ENCODE data around the gene CUL3. TPM values are rescaled to one million over a fixed set of nuclear protein-coding genes. Genes with fewer than 3 reads are reported as not detected.

The CUL3 gene
- total RNA-seq, 1 experiment from 2014 or later = 114 TPM

- Histone ChIP-seq H3K4me1 (ENCODE audit: insufficient read depth, low read length) (peaks cover 3% of the 10 kb centered on the region; the same call in 1 of the 2 replicates), H2AK5ac (ENCODE audit: insufficient read length, low read length) (no peak overlapping the region), H2BK15ac (ENCODE audit: low read depth, low read length) (no peak overlapping the region), H3T11ph (ENCODE audit: low read length) (no peak overlapping the region), H3K4me2 (ENCODE audit: insufficient read depth, insufficient read length, low read length) (no peak overlapping the region), H2BK12ac (ENCODE audit: insufficient read length, low read depth, low read length) (no peak overlapping the region), H3K79me1 (ENCODE audit: insufficient read depth, low read depth, low read length, poor library complexity, severe bottlenecking) (peaks cover 9% of the 10 kb centered on the region), H3K14ac (ENCODE audit: insufficient read depth, low read length) (no peak overlapping the region), H2BK5ac (ENCODE audit: insufficient read length, low read length) (no peak overlapping the region), H3K23ac (ENCODE audit: insufficient read length, low read depth, low read length) (no peak overlapping the region), H4K5ac (ENCODE audit: insufficient read length, low read depth, low read length) (no peak overlapping the region), H3K56ac (ENCODE audit: insufficient read length, low read depth, low read length) (no peak overlapping the region), H3K23me2 (ENCODE audit: insufficient read length, low read depth, low read length, poor library complexity, severe bottlenecking) (no peaks in the 10 kb centered on the region), H3K27ac (ENCODE audit: insufficient read length, low read depth, low read length) (no peak overlapping the region), H3K27me3 (ENCODE audit: insufficient read depth, low read length) (no peaks in the 10 kb centered on the region), H2BK120ac (ENCODE audit: low read depth, low read length, poor library complexity, severe bottlenecking) (no peak overlapping the region), H3K18ac (ENCODE audit: insufficient read length, low read depth, low read length) (no peak overlapping the region), H3K79me2 (ENCODE audit: insufficient read depth, low read length) (peaks cover 27% of the 10 kb centered on the region), H3K4ac (ENCODE audit: low read depth, low read length) (no peak overlapping the region), H3K9me3 (ENCODE audit: control insufficient read depth, low read depth, low read length) (no peaks in the 10 kb centered on the region), H2BK20ac (ENCODE audit: low read depth, low read length, poor library complexity, severe bottlenecking) (no peak overlapping the region), H4K91ac (ENCODE audit: insufficient read length, low read depth, low read length) (no peak overlapping the region), H3K9ac (ENCODE audit: extremely low read depth, insufficient read length, low read length) (no peak overlapping the region), H2AFZ (ENCODE audit: low read length) (no peak overlapping the region), H4K20me1 (ENCODE audit: control insufficient read depth, insufficient read depth, insufficient read length) (no peaks in the 10 kb centered on the region), H4K8ac (replicated peaks; ENCODE audit: insufficient read length, low read depth, low read length) (no peak overlapping the region)
- Mint-ChIP-seq H3K36me3 (ENCODE audit: insufficient read depth in 1 of 3, low read depth in 3 of 3) (peaks cover 0 to 3% (median 0%) of the 10 kb centered on the region in 3 experiments; a peak in 3 of 7 replicates), H3K27ac (no peak overlapping the region), H3K9me3 (no peaks in the 10 kb centered on the region), H3K4me1 (peaks cover 9 to 13% of the 10 kb centered on the region in 2 experiments), H3K27me3 (ENCODE audit: low read depth) (no peaks in the 10 kb centered on the region), H3K4me3 (no peak overlapping the region)
- TF ChIP-seq CTCF (conservative IDR thresholded peaks at IDR 0.05) = no peak
- DNase-seq = no peak
- WGBS (ENCODE audit: extremely low coverage, insufficient read length, low lambda C conversion rate) = no CpG with 5 or more reads among the region's 2 CpGs
Observed at GRCh38 chr2:224557610-224558009, 27.6 kb downstream of the CUL3 start.

Data from H9 (cell line).